DMS153 (cell line): ENCODE results near the gene SFRP5.
A peak's percentile ranks its signal among the peaks of the same experiment; 100 is the strongest.

ENCODE experiments used
- DNase-seq: peaks from one replicate; lab custom pipeline; 2025; lab: John Stamatoyannopoulos, UW

Gene SFRP5

DNA sequence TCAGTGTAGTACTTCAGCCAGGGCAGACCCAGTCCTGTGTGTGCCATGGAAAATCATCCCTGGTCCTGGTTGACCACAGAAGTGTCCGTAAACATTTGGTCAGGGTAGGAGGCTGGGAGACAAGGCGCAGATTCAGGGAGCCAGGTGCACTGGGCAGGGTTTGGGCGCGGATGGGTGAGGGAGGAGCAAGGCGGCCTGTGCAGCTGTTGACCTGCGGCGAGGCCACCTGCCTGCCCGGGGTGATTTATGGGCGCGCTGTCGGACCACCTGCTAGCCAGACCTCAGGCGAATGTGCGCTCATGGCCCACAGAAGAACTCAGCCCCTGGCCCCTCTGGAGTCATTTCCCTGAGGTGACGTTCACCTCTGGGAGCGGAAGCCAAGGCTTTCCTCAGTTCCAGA is 6.6 kb downstream of the SFRP5 start:
- DNase-seq, result peak; percentile 41

- no peak for DNase-seq
Measured at GRCh38 chr10:97764519-97764931, 7.3 kb downstream of the SFRP5 start.

- no peak for DNase-seq
Measured at GRCh38 chr10:97763947-97764346, 7.9 kb downstream of the SFRP5 start.

DNA sequence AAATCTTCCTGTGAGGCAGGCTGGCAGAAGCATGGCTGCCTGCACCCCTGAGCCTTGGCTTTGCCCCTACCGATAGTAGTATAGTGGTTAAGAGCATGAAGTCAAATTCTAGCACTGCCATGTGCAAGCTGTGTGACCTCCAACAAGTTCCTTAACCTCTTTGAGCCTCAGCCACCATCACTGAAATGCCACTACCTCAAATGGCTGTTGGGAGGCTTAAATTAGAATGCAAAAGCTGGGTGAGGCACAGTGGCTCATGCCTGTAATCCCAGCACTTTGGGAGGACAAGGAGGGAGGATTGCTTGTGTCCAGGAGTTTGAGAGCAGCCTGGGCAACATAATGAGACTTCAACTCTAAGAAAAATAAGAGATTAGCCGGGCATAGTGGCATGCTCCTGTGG is 8.4 kb downstream of the SFRP5 start:
- DNase-seq, result no peak

DNA sequence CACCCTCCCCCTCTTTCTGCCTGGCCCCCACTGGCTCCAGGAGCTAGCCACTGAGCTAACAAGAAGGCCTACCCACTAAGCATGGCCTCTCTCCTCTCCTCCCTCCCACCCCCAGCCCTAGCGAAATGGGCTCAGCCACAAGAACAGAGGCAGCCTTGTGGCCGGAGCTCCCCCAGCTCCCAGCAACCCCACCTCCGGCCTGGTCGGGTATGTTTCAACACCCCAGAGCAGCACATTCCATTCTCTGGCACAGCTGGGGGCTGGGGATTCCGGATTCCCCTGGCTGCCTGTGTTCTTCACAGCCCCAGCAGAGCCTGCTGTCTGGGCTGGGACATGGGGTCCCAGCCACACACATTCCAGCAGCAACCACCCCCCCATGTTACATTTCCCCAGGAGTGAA is 9.0 kb downstream of the SFRP5 start:
- DNase-seq, result no peak

DNA sequence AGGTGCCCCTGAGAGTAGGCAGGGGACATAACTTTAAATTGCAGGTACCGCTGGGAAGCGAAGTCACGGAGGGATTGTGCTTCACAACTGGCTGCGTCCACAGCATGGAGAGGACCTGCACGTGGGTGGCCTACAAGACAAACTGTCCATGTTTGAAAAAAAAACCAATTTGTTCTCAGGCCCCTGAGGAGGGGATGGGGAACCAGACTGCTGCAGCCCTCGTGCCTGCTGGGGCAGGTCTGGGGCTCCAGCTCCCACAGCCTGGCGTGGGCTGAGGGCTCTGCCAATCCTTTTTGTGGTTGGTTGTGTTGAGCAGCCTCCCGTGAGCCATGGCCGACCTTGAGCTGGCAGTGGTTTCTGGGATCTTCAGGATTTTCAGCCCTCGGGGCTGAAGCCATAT is 9.7 kb downstream of the SFRP5 start:
- DNase-seq, result no peak

- no peak for DNase-seq
Measured at GRCh38 chr10:97761331-97761865, 10.4 kb downstream of the SFRP5 start.

DNA sequence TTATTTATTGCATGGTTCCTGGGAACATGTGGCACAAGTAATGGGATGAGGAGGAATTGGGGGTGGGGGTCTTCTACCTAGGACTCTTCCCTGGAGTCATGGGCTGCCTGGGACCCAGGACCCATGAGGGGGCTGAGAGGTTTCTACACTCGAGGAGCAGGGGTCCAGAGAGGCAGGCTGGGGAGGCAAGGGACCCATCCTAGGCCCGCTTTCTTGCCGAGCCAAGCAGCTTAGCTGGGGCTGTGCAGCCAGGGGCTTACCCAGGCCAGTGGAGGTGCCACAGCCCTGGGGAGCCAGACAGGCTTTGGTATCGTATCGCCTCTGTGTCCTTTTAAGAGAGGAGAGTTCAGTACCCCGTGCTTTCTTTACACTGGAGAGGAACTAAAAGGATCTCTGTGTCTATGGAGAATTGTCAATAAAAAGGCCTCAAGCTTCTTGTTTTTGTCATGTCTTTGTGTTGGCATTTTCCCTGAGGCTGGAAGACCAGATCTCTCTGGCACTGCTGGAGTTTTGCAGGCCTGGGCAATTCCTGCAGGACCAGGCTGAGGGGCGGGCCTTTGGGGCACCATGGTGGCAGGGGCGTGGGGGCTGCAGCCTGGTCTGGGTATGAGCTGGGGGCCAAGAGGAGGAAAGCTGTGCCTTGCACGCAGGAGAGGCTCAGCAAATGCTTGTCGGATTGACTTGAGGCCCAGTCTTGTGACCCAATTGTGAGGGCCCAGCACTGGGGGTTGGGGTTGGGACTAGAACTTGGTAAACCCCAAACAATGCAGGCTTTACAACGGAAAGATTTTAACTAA is 11.1 kb downstream of the SFRP5 start:
- no peak for DNase-seq

GRCh38 chr10:97759946-97760345 is 11.9 kb downstream of the SFRP5 start:
- DNase-seq, result no peak

DNA sequence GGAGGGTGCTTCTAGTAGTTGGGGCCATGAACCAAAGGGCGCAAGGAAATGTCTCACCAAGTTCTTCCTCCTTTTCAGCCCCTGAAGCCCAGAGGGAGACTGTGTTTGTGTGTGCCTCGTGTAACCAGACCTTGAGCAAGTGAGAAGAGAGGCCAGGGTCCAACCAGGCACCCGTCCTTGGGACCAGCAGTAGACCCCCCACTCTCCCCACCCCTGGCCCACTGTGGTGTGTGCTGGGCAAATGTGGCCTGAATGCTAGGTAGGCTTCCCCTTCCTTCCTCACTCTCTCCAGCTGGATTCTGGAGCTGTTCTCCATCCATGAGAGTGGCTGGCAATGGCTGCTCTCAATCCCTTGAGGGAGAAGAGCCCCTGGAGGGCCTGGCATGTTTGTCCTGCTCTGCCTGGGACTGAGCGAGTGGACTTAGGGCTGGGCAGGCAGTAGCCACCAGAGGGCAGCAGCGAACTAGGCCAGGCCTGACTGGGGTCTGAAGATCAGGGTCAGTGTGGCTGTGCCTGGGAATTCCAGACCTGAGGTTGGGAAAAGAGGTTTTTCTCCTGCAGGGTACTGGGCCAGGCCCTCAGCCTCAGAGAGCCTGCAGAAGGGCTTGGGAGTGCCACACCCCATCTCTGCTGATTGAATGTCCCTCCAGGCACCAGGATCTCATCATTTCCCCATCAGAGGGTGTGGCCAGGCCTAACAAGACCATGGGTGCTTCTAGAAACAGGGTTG is 12.5 kb downstream of the SFRP5 start:
- DNase-seq, result peak; percentile 17

GRCh38 chr10:97757471-97757870 is 14.3 kb downstream of the SFRP5 start:
- no peak for DNase-seq

DNA sequence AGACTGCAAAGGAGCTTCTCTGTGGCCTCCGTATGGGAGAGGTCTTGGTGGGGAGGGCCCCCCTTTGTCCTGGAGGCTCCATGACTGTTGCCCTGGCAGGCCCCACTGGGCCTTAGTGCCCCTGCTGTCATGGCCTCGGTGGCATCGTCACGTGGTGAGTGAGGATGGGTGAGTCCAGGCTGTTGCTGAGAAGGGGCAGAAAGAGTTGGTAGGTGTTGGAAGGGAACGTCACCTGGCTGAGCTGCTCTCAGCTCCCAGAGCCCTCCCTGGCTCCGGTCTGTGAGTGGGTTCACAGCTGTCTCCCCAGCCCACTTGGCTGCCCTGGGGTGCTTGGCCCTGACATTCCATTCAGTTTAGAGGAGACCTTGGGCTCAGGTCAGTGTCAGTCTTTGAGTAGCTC is 16.1 kb downstream of the SFRP5 start:
- no peak for DNase-seq

DNA sequence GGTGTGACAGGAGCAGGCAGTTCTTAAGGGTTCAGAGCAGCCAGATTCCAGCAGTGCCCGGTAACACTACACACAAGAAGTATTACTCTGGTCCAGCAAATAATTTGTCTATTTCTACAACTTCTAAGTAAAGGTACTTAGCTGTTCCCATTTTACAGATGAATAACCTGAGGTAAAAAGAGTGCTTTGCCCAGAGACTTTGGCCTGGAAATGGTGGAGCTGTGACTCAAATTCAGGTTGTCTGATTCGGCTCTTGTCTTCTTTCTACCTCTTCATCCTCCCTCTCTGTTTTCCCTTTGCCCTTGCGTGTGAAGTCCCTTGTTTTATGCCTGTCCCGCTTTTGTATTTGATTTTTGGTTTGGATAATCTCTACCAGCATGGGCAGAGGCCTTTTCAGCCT is 17.1 kb downstream of the SFRP5 start:
- DNase-seq, result no peak

GRCh38 chr10:97752956-97753355 is 18.8 kb downstream of the SFRP5 start:
- DNase-seq, result no peak

- no peak for DNase-seq
Measured at GRCh38 chr10:97748116-97748515, 23.7 kb downstream of the SFRP5 start.

DNA sequence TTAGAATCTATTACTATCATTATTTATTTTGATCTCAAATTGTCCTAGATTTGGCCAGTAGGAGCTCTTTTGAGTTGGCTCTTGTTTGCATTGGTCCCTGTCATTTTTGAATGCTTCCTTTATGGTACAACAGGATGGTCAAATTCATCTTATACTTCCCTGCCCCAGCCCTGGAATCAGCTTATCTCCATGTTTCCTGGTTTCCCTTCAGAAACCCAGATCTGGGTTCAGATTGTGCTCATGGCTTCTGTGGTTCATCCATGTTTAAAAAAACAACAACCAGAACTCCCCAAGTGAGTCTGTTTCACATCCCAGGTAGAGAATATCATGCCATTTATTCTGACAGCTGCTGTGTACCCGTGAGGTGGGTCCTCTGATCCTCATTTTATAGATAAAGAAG is 24.2 kb downstream of the SFRP5 start:
- DNase-seq, result no peak

- no peak for DNase-seq
Measured at GRCh38 chr10:97744405-97745035, 27.3 kb downstream of the SFRP5 start.

- DNase-seq, result no peak
Measured at GRCh38 chr10:97743169-97743943, 28.4 kb downstream of the SFRP5 start.

DNA sequence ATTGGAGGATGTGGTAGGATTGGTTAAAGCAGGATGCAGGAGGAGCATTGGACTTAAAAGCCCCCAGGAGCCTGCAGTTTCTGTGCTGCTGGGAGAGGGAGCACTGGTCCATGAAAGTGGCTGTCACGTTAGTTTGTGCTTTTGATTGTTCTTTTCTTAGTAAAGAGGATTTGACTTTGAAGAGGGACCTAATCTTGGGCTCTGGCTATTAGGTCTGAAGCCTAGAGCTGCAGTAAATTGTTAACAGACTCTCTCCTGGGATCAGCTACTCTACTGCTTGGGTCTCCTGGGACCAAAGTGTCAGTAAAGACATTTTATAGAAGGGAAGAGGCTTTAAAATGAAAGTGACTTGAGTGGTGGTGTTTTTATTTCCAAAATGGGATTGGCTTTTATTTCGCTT is 31.2 kb downstream of the SFRP5 start:
- DNase-seq, result no peak

DNA sequence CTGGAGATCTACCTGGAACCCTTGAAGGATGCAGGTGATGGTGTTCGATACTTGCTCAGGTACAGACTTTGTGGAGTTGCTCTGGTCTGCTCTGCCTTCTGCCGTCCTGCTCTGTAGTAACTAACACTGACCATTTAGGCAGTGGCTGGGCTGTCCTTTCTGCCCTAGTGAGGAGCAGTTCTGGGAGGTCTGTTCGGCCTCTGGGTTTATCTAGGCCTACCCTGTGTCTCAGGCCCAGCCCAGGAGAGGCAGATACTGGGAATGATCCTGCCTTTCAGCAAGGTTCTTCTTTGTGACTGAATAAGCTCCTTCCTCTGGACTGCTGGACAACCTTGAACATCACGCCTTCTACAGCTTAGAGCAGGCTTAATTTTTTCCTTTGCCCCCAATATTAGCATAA is 33.2 kb downstream of the SFRP5 start:
- DNase-seq, result no peak

DNA sequence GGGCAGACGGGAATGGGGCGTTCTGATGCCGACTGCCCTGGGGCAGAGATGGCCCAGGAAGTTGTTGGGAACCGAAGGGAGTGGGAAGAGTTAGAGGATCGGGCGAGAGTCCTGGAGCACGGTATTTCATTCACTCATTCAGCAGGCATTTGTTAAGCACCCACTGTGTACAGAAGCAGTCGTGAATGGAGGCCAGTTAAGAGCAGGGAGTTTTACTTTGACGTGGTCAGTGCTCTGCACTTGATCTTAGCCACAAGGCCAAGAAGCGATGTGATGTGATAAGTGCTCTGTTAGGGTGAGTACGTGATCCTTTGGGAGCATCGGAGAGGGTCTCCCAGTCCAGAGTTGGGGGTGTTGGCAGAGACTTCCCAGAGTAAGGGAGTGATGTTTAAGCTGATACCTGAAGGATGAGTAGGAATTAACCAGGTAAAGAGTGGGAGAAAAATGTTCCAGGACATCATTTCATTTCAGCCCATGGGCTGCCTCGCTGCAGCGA is 34.0 kb downstream of the SFRP5 start:
- DNase-seq, result no peak
